Measurements from ENCODE around the gene TYRO3. TPM values are rescaled to one million over a fixed set of nuclear protein-coding genes. Genes with fewer than 3 reads are reported as not detected.

Gene TYRO3
- total and polyA plus RNA-seq, 2 donors (not counting 1 experiment from before 2014, with no cell fraction given), result 0.05 TPM; not detected in 1

- Histone ChIP-seq H3K4me2 (replicated peaks; ENCODE audit: low read depth, low read length, poor library complexity, severe bottlenecking) (no peak overlapping the region), H4K20me1 (ENCODE audit: control insufficient read depth, insufficient read depth, low read length, poor library complexity, severe bottlenecking) (no peaks in the 10 kb centered on the region), H2AFZ (ENCODE audit: insufficient read depth, low read depth, low read length, poor library complexity, severe bottlenecking) (no peak overlapping the region), H3K9me3 (ENCODE audit: control extremely low read depth in 1 of 3, control insufficient read depth in 2 of 3, insufficient read depth in 1 of 3, low read length in 2 of 3) (no peaks in the 10 kb centered on the region), H3K4me3 (ENCODE audit: control extremely low read depth in 1 of 5, extremely low read depth in 1 of 5, insufficient read depth in 1 of 5, low read depth in 2 of 5, low read length in 4 of 5) (no peak overlapping the region), H3K79me2 (ENCODE audit: control insufficient read depth, insufficient read depth, low read length) (no peaks in the 10 kb centered on the region), H3K4me1 (ENCODE audit: control insufficient read depth in 2 of 2, insufficient read depth in 2 of 2, low read length in 2 of 2) (no peaks in the 10 kb centered on the region), H3K27ac (ENCODE audit: low read length in 2 of 2) (no peak overlapping the region), H3K9ac (ENCODE audit: low read length) (no peak overlapping the region), H3K36me3 (replicated peaks in 1 of 2; ENCODE audit: control extremely low read depth in 1 of 2, control insufficient read depth in 1 of 2, extremely low read depth in 1 of 2, insufficient read depth in 2 of 2, low read length in 1 of 2) (no peaks in the 10 kb centered on the region), H3K27me3 (replicated peaks in 1 of 4; ENCODE audit: control extremely low read depth in 1 of 4, control insufficient read depth in 3 of 4, insufficient read depth in 4 of 4, low read length in 3 of 4) (no peaks in the 10 kb centered on the region)
- intact Hi-C loops (cut with micrococcal nuclease), result no loop called here
- CTCF ChIA-PET, result interaction anchor here (1.0 kb wide), 1 partner anchor 104 kb away, joined by 3 read pairs; no protein-coding TSS in a partner anchor
- Mint-ChIP-seq H3K27ac (no peak overlapping the region), H3K4me3 (no peak overlapping the region), H3K9me3 (ENCODE audit: insufficient read depth) (no peaks in the 10 kb centered on the region), H3K4me1 (no peaks in the 10 kb centered on the region), H3K27me3 (peaks cover 18% of the 10 kb centered on the region)
- 95% methylated on average over 3 of the region's 3 CpGs for WGBS (ENCODE audit: insufficient coverage)
- DNase-seq, result no peak
- ATAC-seq (ENCODE audit: low read depth), result no peak
- POLR2A ChIA-PET, result no interaction called here
- TF ChIP-seq EZH2 (IDR thresholded peaks at IDR 0.05; ENCODE audit: borderline replicate concordance, insufficient read depth, low read depth, low read length, poor library complexity, severe bottlenecking) (no peak), CTCF (IDR thresholded peaks at IDR 0.05) (no peak)
Observed at GRCh38 chr15:41570764-41571163, 11.8 kb downstream of the TYRO3 start.

- Histone ChIP-seq H3K79me2 (ENCODE audit: control insufficient read depth, insufficient read depth, low read length) (no peaks in the 10 kb centered on the region), H3K4me1 (ENCODE audit: control insufficient read depth in 2 of 2, insufficient read depth in 2 of 2, low read length in 2 of 2) (no peaks in the 10 kb centered on the region), H3K27ac (ENCODE audit: low read length in 2 of 2) (no peak overlapping the region), H3K9ac (ENCODE audit: low read length) (no peak overlapping the region), H3K36me3 (replicated peaks in 1 of 2; ENCODE audit: control extremely low read depth in 1 of 2, control insufficient read depth in 1 of 2, extremely low read depth in 1 of 2, insufficient read depth in 2 of 2, low read length in 1 of 2) (no peaks in the 10 kb centered on the region), H3K4me2 (replicated peaks; ENCODE audit: low read depth, low read length, poor library complexity, severe bottlenecking) (no peak overlapping the region), H3K9me3 (ENCODE audit: control extremely low read depth in 1 of 3, control insufficient read depth in 2 of 3, insufficient read depth in 1 of 3, low read length in 2 of 3) (no peaks in the 10 kb centered on the region), H3K4me3 (ENCODE audit: control extremely low read depth in 1 of 5, extremely low read depth in 1 of 5, insufficient read depth in 1 of 5, low read depth in 2 of 5, low read length in 4 of 5) (no peak overlapping the region), H2AFZ (ENCODE audit: insufficient read depth, low read depth, low read length, poor library complexity, severe bottlenecking) (no peak overlapping the region), H3K27me3 (replicated peaks in 1 of 4; ENCODE audit: control extremely low read depth in 1 of 4, control insufficient read depth in 3 of 4, insufficient read depth in 4 of 4, low read length in 3 of 4) (no peaks in the 10 kb centered on the region), H4K20me1 (ENCODE audit: control insufficient read depth, insufficient read depth, low read length, poor library complexity, severe bottlenecking) (no peaks in the 10 kb centered on the region)
- TF ChIP-seq CTCF (IDR thresholded peaks at IDR 0.05) (no peak), EZH2 (IDR thresholded peaks at IDR 0.05; ENCODE audit: borderline replicate concordance, insufficient read depth, low read depth, low read length, poor library complexity, severe bottlenecking) (no peak)
- POLR2A ChIA-PET, result no interaction called here
- Mint-ChIP-seq H3K4me1 (no peaks in the 10 kb centered on the region), H3K9me3 (ENCODE audit: insufficient read depth) (no peaks in the 10 kb centered on the region), H3K27me3 (peaks cover 18% of the 10 kb centered on the region), H3K4me3 (no peak overlapping the region), H3K27ac (no peak overlapping the region)
- intact Hi-C loops (cut with micrococcal nuclease), result no loop called here
- DNase-seq, result no peak
- no peak for ATAC-seq (ENCODE audit: low read depth)
- CTCF ChIA-PET, result interaction anchor here (0.7 to 1.0 kb wide), 2 partner anchors 105 to 465 kb away, joined by 3 to 4 read pairs; no protein-coding TSS in a partner anchor
- 96% methylated on average over 2 of the region's 3 CpGs for WGBS (ENCODE audit: insufficient coverage)
Observed at GRCh38 chr15:41571948-41572347, 12.9 kb downstream of the TYRO3 start.
